Nephron (organoid): ENCODE data around the gene WDR36.
A peak's percentile ranks its signal among the peaks of the same experiment; 100 is the strongest.

Experiments
- H3K27ac Mint-ChIP-seq, 3 experiments: 2 replicates each; pipeline ENCODE4 v1.8.0; 2020; ENCODE audit warnings: mixed read lengths in 3 of 3, mild to moderate bottlenecking in 2 of 3, moderate library complexity in 1 of 3
- H3K27me3 Mint-ChIP-seq: 2 replicates; pipeline ENCODE4 v1.8.0; 2021; ENCODE audit warnings: low read depth, mild to moderate bottlenecking, moderate library complexity, mixed read lengths
- H3K36me3 Mint-ChIP-seq: 2 replicates; pipeline ENCODE4 v1.8.0; 2020; ENCODE audit warnings: low read depth, mixed read lengths
- H3K4me1 Mint-ChIP-seq: 2 replicates; pipeline ENCODE4 v1.8.0; 2020; ENCODE audit warnings: mixed read lengths
- H3K4me3 Mint-ChIP-seq, 3 experiments: 2 replicates each; pipeline ENCODE4 v1.8.0; 2020; ENCODE audit warnings: mild to moderate bottlenecking in 3 of 3, mixed read lengths in 3 of 3, moderate library complexity in 2 of 3
- H3K9me3 Mint-ChIP-seq: 2 replicates; pipeline ENCODE4 v1.8.0; 2020; ENCODE audit warnings: mixed read lengths
- TF ChIP-seq, protein P1 (sequence below), 3 experiments: fragments of 200-600 bp; sonication (generic); IDR thresholded peaks; one replicate each; pipeline ENCODE4 v1.5.0; 2021; ENCODE audit warnings: antibody characterized with exemption in 3 of 3; ENCODE audit not compliant: unreplicated experiment in 3 of 3

The WDR36 gene

DNA sequence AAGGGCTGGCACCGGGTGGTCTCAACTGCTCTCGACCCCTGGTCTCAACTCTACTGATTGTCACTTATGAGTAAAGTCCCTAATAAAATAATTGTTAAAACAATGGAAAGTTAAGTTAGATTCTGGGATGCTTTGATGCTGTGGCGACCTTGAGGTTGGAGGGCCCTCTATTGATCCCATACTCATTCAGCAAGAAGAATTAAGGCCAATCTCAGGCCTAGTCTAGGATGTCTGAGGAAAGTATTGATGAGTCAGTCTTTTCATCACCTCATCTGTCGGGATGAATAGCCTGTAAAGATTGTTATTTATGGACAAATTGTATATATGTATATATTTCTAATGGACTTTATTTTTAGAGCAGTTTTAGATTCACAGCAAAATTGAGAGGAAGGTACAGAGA, 50.8 kb downstream of the WDR36 start:
- TF ChIP-seq, protein P1, sequence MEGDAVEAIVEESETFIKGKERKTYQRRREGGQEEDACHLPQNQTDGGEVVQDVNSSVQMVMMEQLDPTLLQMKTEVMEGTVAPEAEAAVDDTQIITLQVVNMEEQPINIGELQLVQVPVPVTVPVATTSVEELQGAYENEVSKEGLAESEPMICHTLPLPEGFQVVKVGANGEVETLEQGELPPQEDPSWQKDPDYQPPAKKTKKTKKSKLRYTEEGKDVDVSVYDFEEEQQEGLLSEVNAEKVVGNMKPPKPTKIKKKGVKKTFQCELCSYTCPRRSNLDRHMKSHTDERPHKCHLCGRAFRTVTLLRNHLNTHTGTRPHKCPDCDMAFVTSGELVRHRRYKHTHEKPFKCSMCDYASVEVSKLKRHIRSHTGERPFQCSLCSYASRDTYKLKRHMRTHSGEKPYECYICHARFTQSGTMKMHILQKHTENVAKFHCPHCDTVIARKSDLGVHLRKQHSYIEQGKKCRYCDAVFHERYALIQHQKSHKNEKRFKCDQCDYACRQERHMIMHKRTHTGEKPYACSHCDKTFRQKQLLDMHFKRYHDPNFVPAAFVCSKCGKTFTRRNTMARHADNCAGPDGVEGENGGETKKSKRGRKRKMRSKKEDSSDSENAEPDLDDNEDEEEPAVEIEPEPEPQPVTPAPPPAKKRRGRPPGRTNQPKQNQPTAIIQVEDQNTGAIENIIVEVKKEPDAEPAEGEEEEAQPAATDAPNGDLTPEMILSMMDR (IDR thresholded peaks at IDR 0.05; ENCODE audit: unreplicated experiment in 3 of 3) = no peak
- peaks cover 5% of the 10 kb centered on the region for H3K9me3 Mint-ChIP-seq
- no peaks in the 10 kb centered on the region for H3K36me3 Mint-ChIP-seq

DNA sequence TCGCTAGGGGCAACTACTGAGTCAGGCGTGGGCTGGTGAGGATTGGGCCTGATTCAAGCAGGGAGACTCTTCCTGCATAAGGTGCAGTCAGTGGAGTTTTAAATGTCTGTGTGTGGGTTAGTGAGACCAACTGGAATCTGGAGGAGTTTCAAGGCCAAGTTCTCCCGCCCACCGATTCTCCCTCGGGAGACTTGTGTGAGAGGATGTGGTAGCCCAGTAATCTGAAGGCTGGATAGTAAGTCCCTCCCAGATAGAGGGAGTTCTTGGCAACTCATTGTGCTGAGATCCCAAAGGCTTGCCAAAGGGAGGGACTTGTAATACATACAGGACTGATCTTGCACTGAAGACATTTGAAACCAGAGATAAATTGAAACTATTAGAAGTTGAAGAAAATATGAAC, 51.8 kb downstream of the WDR36 start:
- peaks cover 5% of the 10 kb centered on the region for H3K9me3 Mint-ChIP-seq
- no peaks in the 10 kb centered on the region for H3K27me3 Mint-ChIP-seq
- peaks cover 9% of the 10 kb centered on the region for H3K4me1 Mint-ChIP-seq
- H3K4me3 Mint-ChIP-seq = peak overlapping the region in 1 of 3 experiments; percentile 3
- TF ChIP-seq, protein P1 (IDR thresholded peaks at IDR 0.05; ENCODE audit: unreplicated experiment in 3 of 3) = no peak
- H3K27ac Mint-ChIP-seq = peak overlapping the region; percentile 16 to 85 (median 84)
- H3K36me3 Mint-ChIP-seq = no peaks in the 10 kb centered on the region

More for the DNA sequence above, 50.8 kb downstream of the WDR36 start:
- Mint-ChIP-seq H3K27me3 (no peaks in the 10 kb centered on the region), H3K4me3 (no peak overlapping the region), H3K4me1 (peaks cover 9% of the 10 kb centered on the region), H3K27ac (peak overlapping the region in 1 of 3 experiments; percentile 84)

DNA sequence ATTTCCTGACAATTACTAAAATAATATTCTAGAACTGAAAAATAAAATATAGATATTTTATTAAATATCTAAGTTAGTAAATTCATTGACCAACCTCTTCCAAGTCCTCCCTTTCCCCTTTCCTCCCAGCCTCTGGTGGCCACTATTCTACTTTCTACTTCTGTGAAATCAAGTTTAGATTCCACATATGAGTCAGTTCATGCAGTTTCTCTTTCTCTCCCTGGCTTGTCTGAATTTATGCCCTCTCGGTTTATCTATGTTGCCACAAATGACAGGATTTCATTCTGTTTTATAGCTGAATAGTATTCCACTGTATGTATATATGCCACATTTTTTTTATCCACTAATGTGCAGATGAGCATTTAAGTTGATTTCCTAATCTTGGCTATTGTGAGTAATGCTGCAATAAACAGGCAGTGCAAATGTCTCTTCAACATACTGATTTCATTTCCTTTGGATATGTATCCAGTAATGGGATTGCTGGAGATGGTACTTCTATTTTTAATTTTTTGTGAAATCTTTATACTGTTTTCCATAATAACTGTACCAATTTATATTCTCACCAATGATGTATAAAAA, 52.3 kb downstream of the WDR36 start:
- peaks cover 5% of the 10 kb centered on the region for H3K9me3 Mint-ChIP-seq
- H3K27me3 Mint-ChIP-seq = no peaks in the 10 kb centered on the region
- TF ChIP-seq, protein P1 (IDR thresholded peaks at IDR 0.05; ENCODE audit: unreplicated experiment in 3 of 3) = no peak
- H3K4me1 Mint-ChIP-seq = peaks cover 9% of the 10 kb centered on the region
- no peak overlapping the region for H3K4me3 Mint-ChIP-seq
- H3K36me3 Mint-ChIP-seq = no peaks in the 10 kb centered on the region
- H3K27ac Mint-ChIP-seq = peak overlapping the region in 2 of 3 experiments; percentile 84 to 85

DNA sequence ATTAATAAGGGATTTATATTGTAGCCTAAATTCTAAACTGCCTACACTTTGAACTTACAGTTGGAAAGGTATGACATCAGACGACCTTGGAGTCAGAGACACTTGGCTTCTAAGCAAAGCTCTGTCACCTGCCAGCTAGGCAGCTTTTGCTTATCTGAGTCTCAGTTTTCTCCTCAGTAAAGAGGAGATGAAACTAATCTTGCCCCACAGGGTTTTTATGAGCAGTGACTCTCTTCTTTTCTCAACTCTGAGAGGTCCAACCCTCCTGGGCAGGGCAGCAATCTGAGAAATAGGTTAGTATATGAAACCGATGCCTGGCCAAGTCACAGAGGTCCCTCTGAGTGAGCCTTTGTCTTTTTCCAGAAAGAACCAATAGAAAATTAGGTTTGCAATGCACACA, 53.9 kb downstream of the WDR36 start:
- Mint-ChIP-seq H3K27ac (peak overlapping the region in 1 of 3 experiments; percentile 20), H3K27me3 (peaks cover 4% of the 10 kb centered on the region), H3K4me1 (peaks cover 13% of the 10 kb centered on the region), H3K4me3 (no peak overlapping the region), H3K9me3 (no peaks in the 10 kb centered on the region), H3K36me3 (no peaks in the 10 kb centered on the region)
- TF ChIP-seq, protein P1 (IDR thresholded peaks at IDR 0.05; ENCODE audit: unreplicated experiment in 3 of 3) = no peak

DNA sequence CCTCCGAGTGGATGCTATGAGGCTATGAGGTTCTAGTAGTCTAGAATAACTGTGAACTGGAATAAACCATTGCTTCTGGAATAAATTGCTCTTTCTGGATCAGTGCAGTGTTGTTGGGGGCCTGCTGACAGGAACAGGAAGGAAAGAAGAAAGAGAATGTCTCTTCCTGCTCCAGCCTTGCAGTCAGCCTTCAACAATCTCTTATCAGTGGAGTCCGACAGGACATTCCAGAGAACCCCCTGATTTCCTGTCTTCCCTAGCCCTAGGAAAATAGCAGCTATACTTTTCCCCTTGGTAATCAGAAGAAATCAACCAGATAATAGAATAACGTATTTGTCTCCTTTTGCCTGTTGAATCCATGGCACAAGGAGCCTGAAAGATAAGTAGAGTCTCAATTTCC, 55.4 kb downstream of the WDR36 start:
- peak overlapping the region in 1 of 3 experiments; percentile 14 for H3K27ac Mint-ChIP-seq
- peaks cover 4% of the 10 kb centered on the region for H3K27me3 Mint-ChIP-seq
- peaks cover 13% of the 10 kb centered on the region for H3K4me1 Mint-ChIP-seq
- TF ChIP-seq, protein P1 (IDR thresholded peaks at IDR 0.05; ENCODE audit: unreplicated experiment in 3 of 3) = no peak
- no peaks in the 10 kb centered on the region for H3K9me3 Mint-ChIP-seq
- H3K36me3 Mint-ChIP-seq = no peaks in the 10 kb centered on the region
- H3K4me3 Mint-ChIP-seq = no peak overlapping the region

DNA sequence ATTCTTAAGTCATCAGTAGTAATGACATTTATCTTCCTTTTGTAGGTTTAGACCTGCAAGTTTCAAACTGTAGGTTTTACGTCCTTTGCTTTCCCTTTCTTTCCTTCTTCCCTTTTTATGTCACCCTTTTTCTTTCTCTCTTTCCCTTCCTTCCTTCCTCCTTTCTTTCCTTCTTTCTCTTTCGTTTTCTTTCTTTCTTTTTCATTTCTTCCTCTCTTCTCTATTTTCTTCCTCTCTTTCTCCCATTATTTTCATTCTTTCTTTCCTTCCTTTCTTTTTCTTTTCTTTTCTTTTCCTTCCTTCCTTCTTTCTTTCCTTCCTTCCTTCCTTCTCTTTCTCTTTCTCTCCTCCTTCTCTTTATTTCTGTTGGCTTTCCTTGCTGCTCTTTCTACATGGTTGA, 59.9 kb downstream of the WDR36 start:
- TF ChIP-seq, protein P1 (IDR thresholded peaks at IDR 0.05; ENCODE audit: unreplicated experiment in 3 of 3) = no peak
- H3K27me3 Mint-ChIP-seq = peaks cover 4% of the 10 kb centered on the region
- no peaks in the 10 kb centered on the region for H3K36me3 Mint-ChIP-seq
- no peaks in the 10 kb centered on the region for H3K9me3 Mint-ChIP-seq
- peaks cover 7% of the 10 kb centered on the region for H3K4me1 Mint-ChIP-seq
- no peak overlapping the region for H3K4me3 Mint-ChIP-seq
- H3K27ac Mint-ChIP-seq = peak overlapping the region in 1 of 3 experiments; percentile 36
